Mesothelial cell of epicardium (in vitro differentiated cells): Measurements from ENCODE around the gene SLC22A3. TPM values are rescaled to one million over a fixed set of nuclear protein-coding genes. Genes with fewer than 3 reads are reported as not detected.

ENCODE experiments used
- DNase-seq, 2 experiments: peaks; one replicate each; pipeline ENCODE4 v3.0.0; 2021; ENCODE audit warnings: low spot score in 2 of 2; ENCODE audit not compliant: unreplicated experiment in 2 of 2
- H3K27ac Mint-ChIP-seq: 2 replicates; pipeline ENCODE4 v1.8.0; 2021; ENCODE audit warnings: mixed read lengths
- H3K27me3 Mint-ChIP-seq: 2 replicates; pipeline ENCODE4 v1.8.0; 2021; ENCODE audit warnings: low read depth, mixed read lengths
- H3K36me3 Mint-ChIP-seq: 2 replicates; pipeline ENCODE4 v1.8.0; 2021; ENCODE audit warnings: mixed read lengths
- H3K4me1 Mint-ChIP-seq: 2 replicates; pipeline ENCODE4 v1.8.0; 2021; ENCODE audit warnings: mixed read lengths
- H3K4me3 Mint-ChIP-seq: 2 replicates; pipeline ENCODE4 v1.8.0; 2021; ENCODE audit warnings: mild to moderate bottlenecking, moderate library complexity, mixed read lengths
- H3K9me3 Mint-ChIP-seq: 2 replicates; pipeline ENCODE4 v1.8.0; 2021; ENCODE audit warnings: mixed read lengths
- total RNA-seq: library from RNA; stranded (reverse); gene quantifications from 3 replicates; pipeline ENCODE4 v1.2.1, GENCODE V29; 2021
- TF ChIP-seq, protein P1 (sequence below): fragments of 200-600 bp; sonication (generic); IDR thresholded peaks from one replicate; pipeline ENCODE4 v1.5.0; 2021; ENCODE audit warnings: antibody characterized with exemption; ENCODE audit not compliant: unreplicated experiment

SLC22A3 gene
- total RNA-seq, 1 donor from 2014 or later = 1.3 TPM

DNA sequence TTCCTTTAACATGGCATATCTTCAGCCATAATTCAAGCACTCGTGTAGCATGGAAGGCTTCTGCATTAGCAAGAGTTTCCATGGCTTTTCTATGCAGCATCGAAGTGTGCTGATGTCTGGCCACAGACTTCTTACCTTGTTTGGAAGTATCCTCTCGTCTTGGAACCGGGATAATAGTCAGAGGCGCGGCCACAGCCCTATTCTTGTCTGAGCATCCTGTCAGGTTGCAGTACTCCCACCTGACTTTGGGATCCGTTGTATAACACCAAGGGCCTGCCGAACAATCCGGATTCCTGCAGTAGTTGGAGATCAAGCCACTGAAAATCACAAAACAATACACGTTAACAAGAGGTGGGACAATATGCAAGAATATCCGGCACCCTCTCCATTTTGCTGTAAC is 138.9 kb downstream of the SLC22A3 start:
- no peak for DNase-seq
- no peaks in the 10 kb centered on the region for H3K27me3 Mint-ChIP-seq
- no peaks in the 10 kb centered on the region for H3K4me1 Mint-ChIP-seq
- H3K27ac Mint-ChIP-seq = no peak overlapping the region
- no peak overlapping the region for H3K4me3 Mint-ChIP-seq
- H3K9me3 Mint-ChIP-seq = peaks cover under 1% of the 10 kb centered on the region
- H3K36me3 Mint-ChIP-seq = no peaks in the 10 kb centered on the region
- TF ChIP-seq, protein P1, sequence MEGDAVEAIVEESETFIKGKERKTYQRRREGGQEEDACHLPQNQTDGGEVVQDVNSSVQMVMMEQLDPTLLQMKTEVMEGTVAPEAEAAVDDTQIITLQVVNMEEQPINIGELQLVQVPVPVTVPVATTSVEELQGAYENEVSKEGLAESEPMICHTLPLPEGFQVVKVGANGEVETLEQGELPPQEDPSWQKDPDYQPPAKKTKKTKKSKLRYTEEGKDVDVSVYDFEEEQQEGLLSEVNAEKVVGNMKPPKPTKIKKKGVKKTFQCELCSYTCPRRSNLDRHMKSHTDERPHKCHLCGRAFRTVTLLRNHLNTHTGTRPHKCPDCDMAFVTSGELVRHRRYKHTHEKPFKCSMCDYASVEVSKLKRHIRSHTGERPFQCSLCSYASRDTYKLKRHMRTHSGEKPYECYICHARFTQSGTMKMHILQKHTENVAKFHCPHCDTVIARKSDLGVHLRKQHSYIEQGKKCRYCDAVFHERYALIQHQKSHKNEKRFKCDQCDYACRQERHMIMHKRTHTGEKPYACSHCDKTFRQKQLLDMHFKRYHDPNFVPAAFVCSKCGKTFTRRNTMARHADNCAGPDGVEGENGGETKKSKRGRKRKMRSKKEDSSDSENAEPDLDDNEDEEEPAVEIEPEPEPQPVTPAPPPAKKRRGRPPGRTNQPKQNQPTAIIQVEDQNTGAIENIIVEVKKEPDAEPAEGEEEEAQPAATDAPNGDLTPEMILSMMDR = no peak

DNA sequence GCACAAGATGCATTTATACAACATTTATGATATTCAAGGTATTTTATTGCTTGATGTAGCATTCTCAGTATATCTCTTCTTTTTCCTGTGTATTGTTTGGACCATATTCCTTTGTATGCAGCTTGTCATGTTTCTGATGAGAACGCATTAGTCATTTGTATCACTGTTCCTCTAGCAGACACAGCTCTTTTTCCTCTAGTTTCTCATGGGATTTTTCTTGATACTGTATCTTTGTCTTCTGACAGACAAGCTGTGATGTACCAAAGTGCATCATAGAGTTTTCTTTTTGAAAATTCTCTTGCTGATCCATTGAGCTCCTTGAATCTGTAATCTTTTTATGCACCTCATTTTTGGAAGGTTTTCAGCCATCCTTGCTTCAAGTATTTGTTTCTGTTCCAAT is 140.9 kb downstream of the SLC22A3 start:
- TF ChIP-seq, protein P1 = no peak
- H3K36me3 Mint-ChIP-seq = no peaks in the 10 kb centered on the region
- H3K27me3 Mint-ChIP-seq = no peaks in the 10 kb centered on the region
- H3K4me1 Mint-ChIP-seq = no peaks in the 10 kb centered on the region
- no peak overlapping the region for H3K4me3 Mint-ChIP-seq
- no peaks in the 10 kb centered on the region for H3K9me3 Mint-ChIP-seq
- no peak for DNase-seq
- H3K27ac Mint-ChIP-seq = no peak overlapping the region

DNA sequence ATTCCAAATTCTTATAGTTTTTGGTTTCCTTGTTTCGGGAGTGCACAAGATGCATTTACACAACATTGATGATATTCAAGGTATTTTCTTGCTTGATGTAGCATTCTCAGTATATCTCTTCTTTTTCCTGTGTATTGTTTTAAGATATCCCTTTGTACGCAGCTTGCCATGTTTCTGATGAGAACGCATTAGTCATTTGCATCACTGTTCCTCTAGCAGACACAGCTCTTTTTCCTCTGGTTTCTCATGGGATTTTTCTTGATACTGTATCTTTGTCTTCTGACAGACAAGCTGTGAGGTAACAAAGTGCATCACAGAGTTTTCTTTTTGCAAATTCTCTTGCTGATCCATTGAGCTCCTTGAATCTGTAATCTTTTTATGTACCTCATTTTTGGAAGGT is 146.4 kb downstream of the SLC22A3 start:
- H3K36me3 Mint-ChIP-seq = no peaks in the 10 kb centered on the region
- TF ChIP-seq, protein P1 = no peak
- H3K27me3 Mint-ChIP-seq = no peaks in the 10 kb centered on the region
- DNase-seq = no peak
- H3K4me3 Mint-ChIP-seq = no peak overlapping the region
- no peak overlapping the region for H3K27ac Mint-ChIP-seq
- no peaks in the 10 kb centered on the region for H3K4me1 Mint-ChIP-seq
- H3K9me3 Mint-ChIP-seq = peaks cover 3% of the 10 kb centered on the region

DNA sequence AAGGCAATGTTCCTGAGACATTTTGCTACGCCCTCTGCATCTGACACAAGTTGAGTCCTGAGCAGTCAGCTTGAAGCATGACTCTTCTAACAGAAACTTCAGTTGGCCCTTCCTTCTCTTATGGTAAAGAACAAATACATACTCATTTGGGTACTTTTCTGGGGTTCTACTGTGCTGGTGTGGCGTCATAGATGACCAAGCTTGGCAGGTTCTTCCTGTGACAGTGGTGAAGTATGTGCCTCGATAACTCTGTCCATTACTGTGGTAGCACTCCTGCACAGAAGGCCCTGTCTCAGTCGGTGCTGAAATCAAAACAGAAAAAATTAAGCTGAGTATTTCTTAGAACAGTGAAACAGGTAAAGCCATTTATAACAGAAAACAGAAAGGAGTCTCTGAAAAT is 152.5 kb downstream of the SLC22A3 start:
- peaks cover 33% of the 10 kb centered on the region for H3K9me3 Mint-ChIP-seq
- no peak overlapping the region for H3K27ac Mint-ChIP-seq
- H3K4me3 Mint-ChIP-seq = no peak overlapping the region
- H3K4me1 Mint-ChIP-seq = no peaks in the 10 kb centered on the region
- no peak for DNase-seq
- TF ChIP-seq, protein P1 = no peak
- H3K27me3 Mint-ChIP-seq = no peaks in the 10 kb centered on the region
- H3K36me3 Mint-ChIP-seq = no peaks in the 10 kb centered on the region

Other genes starting within 250 kb of the SLC22A3 start
- gene SLC22A1, start 226.6 kb upstream of the SLC22A3 start, total RNA-seq = 1.8 to 2.4 TPM (median 2.0 TPM) in 3 replicates
- 0.07 TPM in 1 of 3 replicates, not detected in the others for gene SLC22A2, start 89.6 kb upstream of the SLC22A3 start, total RNA-seq